ENCODE results near the gene PROZ.

Gene PROZ

DNA sequence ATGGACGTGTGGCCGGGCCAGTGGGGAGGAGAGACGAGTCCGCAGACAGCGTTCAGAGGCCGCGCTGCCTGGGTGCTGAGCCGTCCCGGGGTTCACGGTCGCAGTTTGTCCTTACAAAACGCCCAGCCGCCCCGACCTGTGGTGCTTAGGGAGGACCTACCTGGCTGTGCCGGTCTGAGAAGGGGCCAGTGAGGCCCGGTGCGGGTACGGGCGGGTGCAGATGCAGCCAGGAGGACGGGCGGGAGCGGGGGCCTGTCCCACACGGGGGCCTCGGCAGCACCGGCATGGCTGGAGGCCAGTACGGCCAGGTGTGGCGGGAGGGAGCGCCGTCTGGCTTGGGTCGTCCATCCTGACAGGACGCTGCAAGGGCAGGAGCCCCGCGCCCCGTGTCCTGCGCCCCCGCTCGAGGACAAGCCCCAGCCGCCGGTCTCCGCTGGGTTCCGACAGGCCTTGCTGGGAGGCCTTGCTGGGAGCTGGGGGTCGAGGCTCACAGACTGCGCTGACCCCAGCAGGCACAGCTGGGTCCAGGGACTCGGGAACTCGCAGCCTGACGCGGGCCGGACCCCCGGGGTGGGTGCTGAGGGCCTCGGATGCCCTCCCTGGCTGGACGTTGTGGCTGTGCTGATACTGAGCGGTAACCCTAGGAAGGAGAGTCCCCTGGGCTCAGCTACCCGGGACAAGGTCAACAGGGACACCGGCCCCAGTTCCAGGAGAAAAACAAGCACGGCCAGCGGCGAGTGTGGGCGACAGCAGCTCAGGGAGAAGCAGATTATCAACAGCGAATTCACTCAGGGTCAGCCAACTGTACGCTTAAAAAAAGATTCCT lies 5.3 kb upstream of the PROZ start:
- peak; percentile 28 for DNase-seq (ENCODE audit: low read depth)
- TF ChIP-seq, protein P1, sequence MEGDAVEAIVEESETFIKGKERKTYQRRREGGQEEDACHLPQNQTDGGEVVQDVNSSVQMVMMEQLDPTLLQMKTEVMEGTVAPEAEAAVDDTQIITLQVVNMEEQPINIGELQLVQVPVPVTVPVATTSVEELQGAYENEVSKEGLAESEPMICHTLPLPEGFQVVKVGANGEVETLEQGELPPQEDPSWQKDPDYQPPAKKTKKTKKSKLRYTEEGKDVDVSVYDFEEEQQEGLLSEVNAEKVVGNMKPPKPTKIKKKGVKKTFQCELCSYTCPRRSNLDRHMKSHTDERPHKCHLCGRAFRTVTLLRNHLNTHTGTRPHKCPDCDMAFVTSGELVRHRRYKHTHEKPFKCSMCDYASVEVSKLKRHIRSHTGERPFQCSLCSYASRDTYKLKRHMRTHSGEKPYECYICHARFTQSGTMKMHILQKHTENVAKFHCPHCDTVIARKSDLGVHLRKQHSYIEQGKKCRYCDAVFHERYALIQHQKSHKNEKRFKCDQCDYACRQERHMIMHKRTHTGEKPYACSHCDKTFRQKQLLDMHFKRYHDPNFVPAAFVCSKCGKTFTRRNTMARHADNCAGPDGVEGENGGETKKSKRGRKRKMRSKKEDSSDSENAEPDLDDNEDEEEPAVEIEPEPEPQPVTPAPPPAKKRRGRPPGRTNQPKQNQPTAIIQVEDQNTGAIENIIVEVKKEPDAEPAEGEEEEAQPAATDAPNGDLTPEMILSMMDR (conservative IDR thresholded peaks at IDR 0.05; ENCODE audit: control insufficient read depth, insufficient read depth, low read depth, low read length) = no peak
- peak overlapping the region; percentile 23 for H3K4me3 ChIP-seq (ENCODE audit: control insufficient read depth, low read depth, low read length)

DNA sequence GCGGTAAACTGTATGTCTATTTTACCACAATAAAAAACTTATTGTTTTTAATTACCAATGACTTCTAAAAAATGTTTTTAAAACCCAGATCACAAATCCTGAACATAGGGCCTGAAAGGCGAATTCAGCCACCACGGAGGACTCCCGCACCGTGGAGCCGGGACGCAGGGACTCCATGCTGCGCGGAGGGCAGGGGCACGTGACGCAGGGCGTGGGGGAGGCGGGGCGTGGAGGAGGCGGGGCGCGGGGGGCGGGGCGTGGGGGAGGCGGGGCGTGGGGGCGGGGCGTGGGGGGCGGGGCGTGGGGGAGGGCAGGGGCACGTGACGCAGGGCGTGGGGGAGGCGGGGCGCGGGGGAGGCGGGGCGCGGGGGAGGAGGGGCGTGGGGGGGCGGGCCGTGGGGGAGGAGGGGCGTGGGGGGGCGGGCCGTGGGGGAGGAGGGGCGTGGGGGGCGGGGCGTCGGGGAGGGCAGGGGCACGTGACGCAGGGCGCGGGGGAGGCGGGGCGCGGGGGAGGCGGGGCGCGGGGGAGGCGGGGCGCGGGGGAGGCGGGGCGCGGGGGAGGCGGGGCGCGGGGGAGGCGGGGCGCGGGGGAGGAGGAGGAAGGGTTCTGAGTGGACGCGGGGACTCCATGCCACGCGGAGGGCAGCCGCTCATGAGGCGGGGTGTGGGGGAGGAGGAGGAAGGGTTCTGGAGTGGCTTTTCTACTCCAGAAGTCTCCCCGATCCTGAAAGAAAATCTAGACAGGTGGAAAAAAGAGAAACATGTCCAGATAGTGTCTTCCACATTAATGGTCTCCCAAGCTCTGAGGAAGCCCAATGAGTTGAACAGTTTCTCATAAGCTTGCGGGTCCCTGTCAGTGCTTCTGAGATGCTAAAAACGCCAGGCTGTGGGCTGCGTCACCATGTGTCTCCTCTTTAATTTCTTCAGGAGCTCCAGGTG lies 4.4 kb upstream of the PROZ start:
- peak; percentile 52 for DNase-seq (ENCODE audit: low read depth)
- peak overlapping the region; percentile 33 for H3K4me3 ChIP-seq (ENCODE audit: control insufficient read depth, low read depth, low read length)
- TF ChIP-seq, protein P1 (conservative IDR thresholded peaks at IDR 0.05; ENCODE audit: control insufficient read depth, insufficient read depth, low read depth, low read length) = no peak

DNA sequence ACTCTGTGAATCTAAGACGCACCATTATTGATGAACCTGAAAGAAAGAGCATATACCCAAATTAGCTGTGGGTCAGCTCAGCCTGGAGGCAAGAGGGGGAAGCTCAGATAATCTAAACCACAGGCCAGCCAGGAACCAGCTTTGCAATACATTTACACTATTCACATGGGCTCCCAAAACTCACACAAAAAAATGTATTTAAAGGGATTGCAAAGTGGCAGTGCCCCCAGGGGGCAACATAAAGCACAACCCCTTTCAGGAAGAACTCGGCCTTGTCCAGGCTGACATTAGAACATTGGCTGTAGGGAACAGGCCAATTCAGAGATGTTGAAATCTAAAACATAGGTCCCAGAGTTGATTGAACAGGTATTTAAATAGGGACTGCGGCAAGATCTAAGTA lies 3.2 kb upstream of the PROZ start:
- TF ChIP-seq, protein P1 (conservative IDR thresholded peaks at IDR 0.05; ENCODE audit: control insufficient read depth, insufficient read depth, low read depth, low read length) = no peak
- DNase-seq (ENCODE audit: low read depth) = no peak
- H3K4me3 ChIP-seq (ENCODE audit: control insufficient read depth, low read depth, low read length) = no peak overlapping the region

DNA sequence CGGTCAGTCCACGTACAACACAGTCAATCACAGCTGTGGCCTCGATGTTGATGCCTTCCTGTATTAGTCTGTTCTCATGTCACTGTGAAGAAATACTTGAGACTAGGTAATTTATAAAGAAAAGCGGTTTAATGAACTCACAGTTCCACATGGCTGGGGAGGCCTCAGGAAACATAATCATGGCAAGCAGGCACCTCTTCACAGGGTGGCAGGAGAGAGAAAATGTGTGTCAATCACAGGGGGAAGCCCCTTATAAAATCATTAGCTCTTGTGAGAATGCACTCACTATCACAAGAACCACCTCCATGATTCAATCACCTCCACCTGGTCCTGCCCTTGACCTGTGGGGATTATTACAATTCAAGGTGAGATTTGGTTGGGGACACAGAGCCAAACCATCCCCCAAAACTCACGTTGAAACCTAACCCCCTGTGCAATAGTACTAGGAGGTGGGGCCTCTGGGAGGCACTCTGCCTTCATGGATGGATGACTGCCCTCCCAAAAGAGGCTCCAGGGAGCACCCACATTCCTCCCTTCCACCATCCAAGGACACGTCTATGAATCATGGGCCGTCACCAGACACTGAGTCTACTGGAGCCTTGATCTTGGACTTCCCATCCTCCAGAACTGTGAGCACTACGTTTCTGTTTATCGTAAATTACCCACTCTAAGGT lies 2.3 kb upstream of the PROZ start:
- H3K4me3 ChIP-seq (ENCODE audit: control insufficient read depth, low read depth, low read length) = no peak overlapping the region
- DNase-seq (ENCODE audit: low read depth) = peak; percentile 18
- TF ChIP-seq, protein P1 (conservative IDR thresholded peaks at IDR 0.05; ENCODE audit: control insufficient read depth, insufficient read depth, low read depth, low read length) = no peak

DNA sequence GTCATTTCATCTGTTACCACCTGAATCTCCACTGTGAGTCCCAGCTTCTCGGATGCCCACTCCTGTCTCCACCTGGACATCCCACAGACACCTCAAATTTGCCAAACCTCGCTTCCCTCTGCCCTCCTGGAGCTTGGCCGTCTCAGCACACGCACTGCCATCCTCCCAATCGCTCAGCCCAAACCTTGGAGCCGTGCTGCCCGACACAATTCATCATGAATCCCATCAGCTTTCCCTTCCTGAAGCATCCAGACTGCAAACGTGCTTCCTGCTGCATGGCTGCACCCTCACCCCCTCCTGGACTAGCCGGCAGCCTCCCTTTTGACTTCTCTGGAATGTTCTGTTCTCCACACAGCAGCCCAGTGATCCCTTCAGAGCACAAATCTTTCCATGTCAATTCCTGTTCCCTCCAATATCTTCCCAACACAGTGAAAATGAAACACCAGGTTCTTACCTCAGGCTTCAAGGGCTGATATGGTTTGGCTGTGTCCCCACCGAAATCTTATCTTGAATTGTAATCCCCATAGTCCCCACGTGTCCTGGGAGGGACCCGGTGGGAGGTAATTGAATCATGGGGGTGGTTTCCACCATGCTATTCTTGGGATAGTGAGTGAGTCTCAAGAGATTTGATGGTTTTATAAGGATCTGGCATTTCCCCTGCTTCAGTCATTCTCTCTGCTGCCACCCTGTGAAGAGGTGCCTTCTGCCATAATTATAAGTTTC lies 1.1 kb upstream of the PROZ start:
- no peak for DNase-seq (ENCODE audit: low read depth)
- TF ChIP-seq, protein P1 (conservative IDR thresholded peaks at IDR 0.05; ENCODE audit: control insufficient read depth, insufficient read depth, low read depth, low read length) = no peak
- no peak overlapping the region for H3K4me3 ChIP-seq (ENCODE audit: control insufficient read depth, low read depth, low read length)

DNA sequence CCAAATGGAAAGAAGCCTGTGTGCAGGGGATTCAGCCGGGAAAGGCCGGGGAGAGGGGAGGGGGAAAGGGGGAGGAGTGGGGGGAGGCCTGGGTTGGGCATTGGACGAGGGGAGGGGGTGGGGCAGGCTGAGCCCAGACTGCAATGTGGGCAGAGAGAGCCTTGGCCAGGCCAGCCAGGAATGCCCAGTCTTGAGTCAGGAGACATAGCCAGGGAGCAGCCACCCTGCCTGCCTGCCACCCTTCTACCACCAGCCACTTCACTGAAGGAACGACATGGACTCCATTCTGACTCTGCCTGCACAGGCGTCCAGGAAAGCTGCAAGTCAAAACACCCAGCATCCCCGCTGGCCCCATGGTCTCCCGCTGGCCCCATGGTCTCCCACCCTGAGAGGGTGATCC lies 498 bp downstream of the PROZ start:
- H3K4me3 ChIP-seq (ENCODE audit: control insufficient read depth, low read depth, low read length) = no peak overlapping the region
- TF ChIP-seq, protein P1 (conservative IDR thresholded peaks at IDR 0.05; ENCODE audit: control insufficient read depth, insufficient read depth, low read depth, low read length) = no peak
- DNase-seq (ENCODE audit: low read depth) = no peak

Data from fibroblast of mammary gland (primary cell).